Medulla oblongata (tissue), 1 donor: Measurements from ENCODE around the gene MCM9.

Experiments
- DNase-seq: peaks from one replicate; pipeline ENCODE4 v3.0.0-alpha.2; 2015; ENCODE audit errors: extremely low spot score

The MCM9 gene

DNA sequence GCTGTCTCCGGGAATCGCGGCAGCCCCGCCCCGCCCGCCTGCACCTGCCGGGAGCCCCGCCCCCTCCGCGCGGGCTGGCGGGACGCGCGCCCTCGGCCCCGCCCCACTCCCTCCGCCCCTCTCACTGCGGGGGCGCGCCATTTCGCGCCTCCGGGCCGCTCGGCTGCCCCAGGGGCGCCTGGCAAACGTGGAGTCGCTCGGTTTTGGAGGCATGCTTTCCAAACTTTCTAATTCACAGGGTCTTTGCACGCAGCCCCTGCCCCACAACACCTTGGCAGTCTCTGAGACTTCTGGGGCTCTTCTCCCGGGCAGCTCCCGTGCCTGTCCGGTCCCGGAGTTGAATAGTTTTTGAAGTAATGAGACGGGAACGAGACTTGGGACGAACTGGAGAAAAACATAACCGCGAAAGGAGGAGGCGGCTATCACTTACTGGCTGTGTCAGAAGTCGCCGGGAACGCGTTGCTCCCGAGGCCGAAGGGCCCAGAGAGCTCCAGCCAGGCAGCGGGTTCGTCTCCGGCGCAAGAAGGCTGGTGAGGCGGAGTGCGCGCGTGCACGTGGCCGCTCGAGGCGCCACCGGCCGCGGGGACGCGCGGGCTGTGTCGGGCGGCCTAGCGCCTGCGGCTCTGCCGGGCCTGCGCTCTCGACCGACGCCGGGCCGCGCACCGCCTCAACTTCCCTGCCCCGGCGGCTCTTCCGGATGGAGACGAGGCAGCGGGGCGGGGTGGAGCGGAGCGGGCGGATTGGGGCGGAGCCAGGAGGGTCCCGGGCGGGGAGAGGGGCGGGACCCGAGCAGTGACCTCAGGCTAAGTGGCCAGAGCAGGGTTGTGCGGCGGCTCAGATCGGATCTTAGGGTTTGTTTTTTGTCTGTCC, at the start of gene MCM9:
TSS of gene MCM9 (minus strand) at position 699 of the 870 bp plus-strand sequence. CDS start 3,436 bp downstream, outside the sequence.
- peak; percentile 91 for DNase-seq

- DNase-seq, result no peak
These were observed 49.4 kb upstream of the MCM9 start for GRCh38 chr6:118984342-118984741.

DNA sequence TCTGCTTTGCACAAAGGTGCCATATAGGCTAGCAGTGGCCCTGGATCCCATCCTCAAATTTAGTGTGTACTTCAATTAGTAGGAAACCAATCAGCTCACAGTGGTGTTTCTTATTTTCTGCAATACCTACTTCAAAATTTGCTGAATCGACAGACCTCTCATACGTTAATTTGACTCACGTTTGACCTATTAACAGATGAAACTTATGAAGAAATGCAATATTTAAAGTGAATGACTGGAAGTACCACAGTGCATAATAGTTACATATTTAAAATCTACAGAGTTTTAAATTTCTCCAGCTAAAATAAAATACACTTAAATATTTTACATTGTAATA, 47.6 kb upstream of the MCM9 start:
- no peak for DNase-seq

DNA sequence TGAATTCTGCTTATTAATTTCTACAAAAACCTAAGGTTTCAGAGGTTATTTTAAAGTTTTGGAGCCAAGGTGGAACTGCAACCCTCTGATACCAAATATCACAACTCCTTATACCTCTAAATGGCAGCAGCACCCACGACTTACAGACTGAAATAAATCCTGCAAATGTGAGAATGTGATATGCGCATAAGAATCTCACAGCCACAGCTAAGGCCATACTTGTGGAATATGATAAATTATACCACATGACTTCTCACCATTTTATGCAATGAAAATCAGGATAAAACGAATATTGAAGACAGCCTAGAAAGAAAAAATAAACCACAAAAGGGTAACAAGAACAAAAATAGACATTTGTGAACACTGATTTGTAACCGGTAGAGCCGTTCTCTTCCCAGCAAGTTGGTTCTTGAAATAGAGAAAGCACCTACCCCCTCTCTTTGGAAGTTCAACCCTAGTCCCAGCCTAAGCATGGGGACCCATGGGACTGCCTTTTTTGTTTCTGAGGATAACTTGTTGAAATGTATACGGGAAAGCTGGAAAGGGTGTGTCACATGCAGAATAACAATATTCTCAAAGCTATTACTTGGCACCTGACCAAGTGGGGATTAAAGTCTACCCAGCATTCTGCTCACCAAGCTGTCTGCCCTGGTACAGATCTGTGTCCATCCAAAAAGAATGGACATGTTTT, 47.1 kb upstream of the MCM9 start:
- DNase-seq, result no peak

GRCh38 chr6:118980063-118980462, 45.1 kb upstream of the MCM9 start:
- DNase-seq, result no peak

DNA sequence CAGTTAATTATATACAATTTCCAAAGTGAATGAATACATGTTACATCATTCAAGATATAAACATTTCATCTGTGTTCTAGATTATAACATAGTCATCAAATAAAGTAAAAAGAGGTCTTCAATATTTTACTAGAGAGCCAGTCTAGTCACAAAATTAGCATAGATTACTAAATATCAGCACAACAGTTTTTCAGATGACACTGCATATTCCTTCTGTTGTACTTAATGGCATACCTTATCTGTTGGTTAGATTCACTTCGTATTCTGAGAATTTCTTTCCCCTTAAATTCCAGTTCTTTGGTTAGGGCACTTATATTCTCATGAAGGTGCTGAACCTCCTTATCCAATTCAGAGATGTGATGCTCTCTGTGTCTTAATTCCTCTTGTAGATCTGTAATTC, 39.8 kb upstream of the MCM9 start:
- DNase-seq, result no peak

GRCh38 chr6:118971682-118972081, 36.7 kb upstream of the MCM9 start:
- no peak for DNase-seq

GRCh38 chr6:118970866-118971265, 35.9 kb upstream of the MCM9 start:
- no peak for DNase-seq

DNA sequence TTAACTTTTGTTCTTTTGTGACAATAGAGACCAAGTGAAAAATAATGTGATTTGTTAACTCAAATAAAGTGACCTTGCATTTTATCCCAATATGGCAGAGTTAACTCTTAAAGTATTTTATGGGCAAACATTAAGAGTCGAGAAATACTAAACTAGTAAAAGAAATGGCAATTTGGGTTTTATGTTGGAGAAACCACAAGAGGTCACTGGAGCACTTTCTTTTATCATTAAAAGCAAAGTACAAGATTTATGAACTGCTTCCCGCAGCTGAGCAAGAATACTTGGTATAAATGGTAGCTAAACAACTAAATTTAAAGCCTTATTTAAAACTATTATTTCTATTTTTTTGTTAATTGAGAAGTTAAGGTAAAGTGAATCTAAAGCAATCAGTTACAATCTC, 33.5 kb upstream of the MCM9 start:
- DNase-seq, result peak; percentile 65

DNA sequence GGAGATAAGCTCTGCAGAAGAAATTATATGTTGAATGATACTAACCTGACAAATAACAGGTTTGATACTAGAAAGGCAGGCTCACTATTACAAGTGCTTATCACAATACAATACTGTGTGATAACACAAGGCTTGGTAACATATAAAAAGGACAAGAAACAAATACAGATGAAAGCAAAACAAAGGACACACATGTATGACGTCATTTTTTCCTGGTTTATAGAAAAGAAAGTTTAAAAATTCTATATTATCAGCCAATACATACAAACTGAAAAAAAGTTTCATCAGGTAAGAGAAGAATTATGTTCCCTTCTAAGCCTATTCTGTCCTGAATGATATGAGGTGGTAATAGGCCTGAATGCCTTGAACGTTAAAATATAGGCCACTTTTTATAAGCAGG, 32.3 kb upstream of the MCM9 start:
- no peak for DNase-seq

DNA sequence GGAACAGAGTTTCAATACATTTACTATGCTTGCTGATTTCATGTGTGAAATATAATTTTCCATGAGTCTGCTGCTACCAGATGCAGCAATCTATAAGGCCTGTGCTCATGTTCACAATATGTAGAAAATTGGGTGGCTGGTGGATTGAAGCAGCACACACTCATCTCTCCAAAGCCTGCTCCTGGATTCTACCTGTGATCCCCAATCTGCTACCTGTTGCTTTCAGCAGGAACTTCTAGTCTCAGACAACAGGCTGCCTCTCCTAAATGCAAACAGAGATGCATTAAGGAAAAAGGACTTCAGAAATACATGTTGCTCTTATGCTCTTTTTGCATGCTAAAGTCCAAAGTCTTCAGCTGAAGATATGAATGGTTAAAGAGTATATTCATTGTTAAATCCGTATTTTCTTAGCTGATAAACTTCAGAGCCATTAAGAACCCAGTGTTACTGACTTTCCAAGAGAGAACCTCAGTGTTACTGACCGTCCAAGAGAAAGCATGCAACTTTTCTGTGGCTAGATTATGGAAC, 30.9 kb upstream of the MCM9 start:
- DNase-seq, result no peak

- DNase-seq, result no peak
These were observed 30.4 kb upstream of the MCM9 start for GRCh38 chr6:118965371-118965770.

DNA sequence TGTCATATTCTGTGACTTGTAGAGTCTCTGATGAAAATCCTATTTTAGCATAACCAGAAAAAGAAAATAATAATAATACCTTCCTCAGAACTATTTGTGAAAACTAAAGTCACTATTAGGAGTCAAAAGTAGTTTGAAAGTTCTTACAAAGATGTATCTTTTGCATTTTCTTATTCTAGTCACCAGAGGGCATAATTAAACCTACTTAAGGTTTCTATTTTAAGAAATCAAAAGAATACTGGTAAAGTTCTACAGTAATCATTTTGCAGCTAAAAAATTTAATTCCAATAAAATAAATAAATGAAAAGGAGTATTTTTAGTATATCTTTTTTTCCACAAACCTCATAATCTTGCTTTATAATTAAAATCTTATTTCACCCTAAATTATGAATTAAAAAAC, 28.0 kb upstream of the MCM9 start:
- DNase-seq, result no peak

DNA sequence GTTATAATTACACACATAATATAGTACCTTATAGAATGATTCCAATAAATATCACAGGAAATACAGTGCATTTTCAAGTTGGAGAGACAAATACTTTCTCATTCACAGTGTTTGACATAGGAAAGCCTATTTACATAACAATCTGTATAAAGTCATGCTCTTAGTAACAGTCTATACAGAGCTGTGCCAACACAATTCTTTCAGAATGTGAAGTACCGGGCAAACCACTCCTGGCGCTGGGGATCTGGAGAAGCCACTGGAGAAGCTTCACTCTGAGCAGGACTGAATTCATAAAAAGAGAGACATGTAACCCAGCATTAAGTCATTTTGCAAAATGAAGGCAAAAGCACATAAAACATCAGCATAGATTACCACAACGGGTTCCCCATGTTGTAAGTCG, 24.9 kb upstream of the MCM9 start:
- peak; percentile 9 for DNase-seq

DNA sequence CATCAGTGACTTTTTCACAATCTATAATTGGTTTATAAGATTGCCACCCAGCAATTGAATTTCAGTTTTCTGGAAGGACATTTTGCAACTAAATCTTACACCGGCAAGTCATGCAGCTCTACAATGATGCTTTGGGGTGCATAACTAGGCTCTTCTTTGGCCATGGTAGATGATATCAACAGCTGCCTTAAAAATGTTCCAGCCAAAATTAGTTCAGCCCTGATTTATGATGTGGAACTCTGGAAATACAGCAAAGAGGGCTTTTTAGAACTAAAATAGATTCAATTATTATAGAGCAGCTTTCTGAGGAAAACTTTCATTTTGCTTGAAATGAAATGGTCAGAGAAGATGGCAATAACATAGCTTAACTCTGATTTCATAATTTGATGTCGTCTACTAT, 18.4 kb upstream of the MCM9 start:
- DNase-seq, result no peak

GRCh38 chr6:118952683-118953082, 17.7 kb upstream of the MCM9 start:
- DNase-seq, result no peak

GRCh38 chr6:118945217-118945616, 10.3 kb upstream of the MCM9 start:
- DNase-seq, result no peak

DNA sequence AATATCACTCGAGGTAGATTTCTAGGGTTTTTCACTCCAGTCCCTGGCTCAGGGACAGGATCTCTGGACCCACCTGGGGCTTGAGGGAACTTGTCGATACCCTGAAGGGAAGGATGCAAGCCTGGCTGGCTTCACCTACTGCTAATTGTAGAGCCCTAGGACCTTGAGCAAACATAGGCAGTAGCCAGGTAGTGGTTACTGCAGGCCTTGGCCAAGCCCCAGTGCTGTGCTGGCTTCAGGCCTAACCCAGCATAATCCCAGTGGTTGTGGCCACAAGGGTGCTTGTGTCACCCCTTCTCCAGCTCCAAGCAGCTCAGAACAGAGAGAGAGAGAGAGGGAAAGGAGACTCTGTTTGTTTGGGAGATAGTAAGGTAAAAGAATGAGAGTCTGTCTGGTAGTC, 5.8 kb upstream of the MCM9 start:
- no peak for DNase-seq

- DNase-seq, result peak; percentile 63
These were observed 4.7 kb upstream of the MCM9 start for GRCh38 chr6:118939683-118940082.

GRCh38 chr6:118935978-118936703, 1.2 kb upstream of the MCM9 start:
- no peak for DNase-seq

GRCh38 chr6:118935331-118935668, 341 bp upstream of the MCM9 start:
- DNase-seq, result no peak

DNA sequence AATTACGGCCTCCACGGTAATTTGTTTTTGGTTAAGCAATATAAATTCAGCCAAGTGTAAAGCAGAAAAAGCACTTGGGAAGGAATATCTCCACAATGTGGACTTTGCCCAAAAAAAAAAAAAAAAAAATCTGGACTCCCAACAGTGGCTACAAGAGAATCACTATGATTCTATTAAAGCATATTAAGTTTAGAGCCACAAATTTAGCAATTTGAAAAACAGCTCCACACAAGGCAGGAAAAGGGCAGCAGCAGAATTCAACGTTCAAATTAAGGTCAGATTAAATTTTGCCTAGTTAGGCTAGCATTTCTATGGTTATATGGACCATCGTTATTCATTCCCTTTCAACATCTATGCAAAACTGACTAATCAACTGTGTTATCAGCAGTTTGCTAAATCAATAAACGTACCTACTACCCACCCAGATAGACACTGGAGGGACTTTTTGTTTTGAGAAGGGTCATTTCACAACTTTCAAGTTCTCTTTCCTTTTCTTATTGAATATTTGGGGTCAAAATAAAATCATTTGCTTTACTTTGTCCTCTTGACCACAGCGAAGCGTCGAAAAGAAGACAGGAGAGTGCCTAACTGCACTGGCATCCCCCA, 1.0 kb downstream of the MCM9 start:
- no peak for DNase-seq
